HUES64 (cell line): Measurements from ENCODE around the gene KRTAP10-9.
"Not testable (repeated sequence)": the region's sequence is repeated elsewhere in the genome, so short reads cannot be mapped to it uniquely, and the experiment has no call there.

ENCODE experiments used
- H3K27ac ChIP-seq: 2 replicates; pipeline ENCODE4 v1.7.0; 2013; ENCODE audit warnings: low read depth, low read length, inconsistent platforms
- H3K27me3 ChIP-seq: 2 replicates; pipeline ENCODE4 v1.6.1; 2013; ENCODE audit warnings: mild to moderate bottlenecking, low read length; ENCODE audit not compliant: insufficient read depth
- H3K36me3 ChIP-seq: 2 replicates; pipeline ENCODE4 v1.6.1; 2013; ENCODE audit warnings: mild to moderate bottlenecking, low read length; ENCODE audit not compliant: insufficient read depth
- H3K4me1 ChIP-seq: 2 replicates; pipeline ENCODE4 v1.6.1; 2013; ENCODE audit warnings: mild to moderate bottlenecking, low read length, moderate library complexity; ENCODE audit not compliant: insufficient read depth
- H3K4me3 ChIP-seq: 2 replicates; pipeline ENCODE4 v1.5.1; 2013; ENCODE audit warnings: mild to moderate bottlenecking, low read length, moderate library complexity
- H3K9ac ChIP-seq: 2 replicates; pipeline ENCODE4 v1.6.1; 2013; ENCODE audit warnings: mild to moderate bottlenecking, low read depth, low read length
- H3K9me3 ChIP-seq: 2 replicates; pipeline ENCODE4 v1.6.1; 2013; ENCODE audit warnings: low read depth, low read length; ENCODE audit not compliant: insufficient read depth
- WGBS: fragments of 150-250, 120-280 bp; methylation state at CpG from one replicate; pipeline ENCODE4 v1.1.7; 2013; ENCODE audit warnings: missing lambda C conversion rate; 5-methylcytosine and 5-hydroxymethylcytosine counted together

The KRTAP10-9 gene

GRCh38 chr21:44598061-44598460 is 28.8 kb upstream of the KRTAP10-9 start:
- Histone ChIP-seq H3K4me3 (no peak overlapping the region), H3K9ac (peak overlapping the region; percentile 43), H3K27ac (peak overlapping the region; percentile 25; the same call in 1 of the 2 replicates), H3K9me3 (no peaks in the 10 kb centered on the region), H3K36me3 (no peaks in the 10 kb centered on the region), H3K4me1 (peaks cover 17% of the 10 kb centered on the region), H3K27me3 (no peaks in the 10 kb centered on the region)
- WGBS: 64% methylated on average over 11 of the region's 11 CpGs

- Histone ChIP-seq H3K27me3 (no peaks in the 10 kb centered on the region), H3K9me3 (no peaks in the 10 kb centered on the region), H3K9ac (no peak overlapping the region), H3K4me1 (peaks cover 13% of the 10 kb centered on the region), H3K27ac (no peak overlapping the region), H3K36me3 (no peaks in the 10 kb centered on the region), H3K4me3 (no peak overlapping the region)
- 81% methylated on average over 8 of the region's 8 CpGs for WGBS
Observed at GRCh38 chr21:44599264-44600029, 27.4 kb upstream of the KRTAP10-9 start.

GRCh38 chr21:44600118-44600978 is 26.5 kb upstream of the KRTAP10-9 start, which contains the start of gene KRTAP10-7:
KRTAP10-7 (plus strand) TSS chr21:44600597; CDS start chr21:44600622, 25 bp downstream.
- 90% methylated on average over 21 of the region's 23 CpGs for WGBS
- not testable (repeated sequence) for H3K27ac ChIP-seq, H3K27me3 ChIP-seq, H3K9ac ChIP-seq, H3K4me3 ChIP-seq, H3K9me3 ChIP-seq, H3K36me3 ChIP-seq
- peaks cover 13% of the 10 kb centered on the region for H3K4me1 ChIP-seq

- not testable (repeated sequence) for H3K27me3 ChIP-seq, H3K27ac ChIP-seq, H3K4me3 ChIP-seq, H3K36me3 ChIP-seq, H3K9me3 ChIP-seq, H3K9ac ChIP-seq
- H3K4me1 ChIP-seq: peaks cover 13% of the 10 kb centered on the region
- 88% methylated on average over 10 of the region's 10 CpGs for WGBS
Observed at GRCh38 chr21:44601091-44601490, 25.8 kb upstream of the KRTAP10-9 start.

- H3K4me1 ChIP-seq: peaks cover 13% of the 10 kb centered on the region
- H3K27ac ChIP-seq: no peak overlapping the region
- no peaks in the 10 kb centered on the region for H3K27me3 ChIP-seq
- H3K9ac ChIP-seq: no peak overlapping the region
- H3K9me3 ChIP-seq: peaks cover 3% of the 10 kb centered on the region; the same call in 1 of the 2 replicates
- H3K36me3 ChIP-seq: no peaks in the 10 kb centered on the region
- no peak overlapping the region for H3K4me3 ChIP-seq
- WGBS: 87% methylated on average over 23 of the region's 23 CpGs
Observed at GRCh38 chr21:44601596-44602462, 25.1 kb upstream of the KRTAP10-9 start.

GRCh38 chr21:44602463-44602850 is 24.4 kb upstream of the KRTAP10-9 start:
- peaks cover 3% of the 10 kb centered on the region; the same call in 1 of the 2 replicates for H3K9me3 ChIP-seq
- WGBS: 88% methylated on average over 20 of the region's 21 CpGs
- H3K4me3 ChIP-seq: no peak overlapping the region
- H3K4me1 ChIP-seq: peaks cover 12% of the 10 kb centered on the region
- no peak overlapping the region for H3K9ac ChIP-seq
- H3K36me3 ChIP-seq: no peaks in the 10 kb centered on the region
- H3K27me3 ChIP-seq: no peaks in the 10 kb centered on the region
- H3K27ac ChIP-seq: no peak overlapping the region

- Histone ChIP-seq H3K27ac (no peak overlapping the region), H3K9me3 (peaks cover 3% of the 10 kb centered on the region; the same call in 1 of the 2 replicates), H3K4me1 (peaks cover 5% of the 10 kb centered on the region), H3K27me3 (no peaks in the 10 kb centered on the region), H3K9ac (no peak overlapping the region), H3K36me3 (no peaks in the 10 kb centered on the region), H3K4me3 (no peak overlapping the region)
- WGBS: 68% methylated on average over 17 of the region's 17 CpGs
Observed at GRCh38 chr21:44603109-44603875, 23.6 kb upstream of the KRTAP10-9 start.

GRCh38 chr21:44603911-44604310 is 23.0 kb upstream of the KRTAP10-9 start:
- Histone ChIP-seq H3K36me3 (no peaks in the 10 kb centered on the region), H3K4me3 (no peak overlapping the region), H3K27me3 (no peaks in the 10 kb centered on the region), H3K9me3 (peaks cover 3% of the 10 kb centered on the region; the same call in 1 of the 2 replicates), H3K4me1 (no peaks in the 10 kb centered on the region), H3K9ac (no peak overlapping the region), H3K27ac (no peak overlapping the region)
- WGBS: 94% methylated on average over 8 of the region's 8 CpGs

- Histone ChIP-seq H3K9me3 (peaks cover 13% of the 10 kb centered on the region), H3K9ac (no peak overlapping the region), H3K4me1 (no peaks in the 10 kb centered on the region), H3K27ac (no peak overlapping the region), H3K27me3 (no peaks in the 10 kb centered on the region), H3K36me3 (no peaks in the 10 kb centered on the region), H3K4me3 (no peak overlapping the region)
- 91% methylated on average over 4 of the region's 4 CpGs for WGBS
Observed at GRCh38 chr21:44606495-44606894, 20.4 kb upstream of the KRTAP10-9 start.

- Histone ChIP-seq H3K4me1 (no peaks in the 10 kb centered on the region), H3K9ac (no peak overlapping the region), H3K36me3 (no peaks in the 10 kb centered on the region), H3K9me3 (peaks cover 17% of the 10 kb centered on the region), H3K27ac (no peak overlapping the region), H3K27me3 (no peaks in the 10 kb centered on the region), H3K4me3 (no peak overlapping the region)
Observed at GRCh38 chr21:44609193-44609592, 17.7 kb upstream of the KRTAP10-9 start.
